Measurements from ENCODE around the gene STX1A. TPM values are rescaled to one million over a fixed set of nuclear protein-coding genes. Genes with fewer than 3 reads are reported as not detected.

The STX1A gene
- 17.4 and 32.3 TPM in 2 replicates for total RNA-seq

GRCh38 chr7:73718905-73719805, at the start of gene STX1A:
Gene STX1A (minus strand): TSS chr7:73719669. CDS start chr7:73719631, 38 bp downstream.

GRCh38 chr7:73738612-73739386, 19.3 kb upstream of the STX1A start, which contains the start of gene ABHD11:
Gene ABHD11 (minus strand): TSS chr7:73738802. CDS start chr7:73738770, 32 bp downstream.

GRCh38 chr7:73683056-73683787, 36.2 kb downstream of the STX1A start, which contains the start of the genes BUD23 and DNAJC30:
Gene BUD23 (plus strand): TSS chr7:73683597. CDS start chr7:73683626, 29 bp downstream.
Gene DNAJC30 (minus strand): TSS chr7:73683453. CDS start chr7:73683423, 30 bp downstream.

GRCh38 chr7:73667344-73668102, 51.9 kb downstream of the STX1A start, which contains the start of gene VPS37D:
Gene VPS37D (plus strand): TSS chr7:73667831. CDS start chr7:73667959, 128 bp downstream.

Other genes with a start within 250 kb of the STX1A start
- gene BAZ1B, start 197.4 kb downstream of the STX1A start, total RNA-seq, result 66.6 and 80.3 TPM in 2 replicates
- 22.7 and 26.1 TPM in 2 replicates for gene BCL7B, start 162.0 kb downstream of the STX1A start, total RNA-seq
- 110 and 120 TPM in 2 replicates for gene TBL2, start 141.1 kb downstream of the STX1A start, total RNA-seq
- gene MLXIPL, start 95.1 kb downstream of the STX1A start, total RNA-seq, result not detected in 2 replicates
- gene VPS37D, start 51.8 kb downstream of the STX1A start, total RNA-seq, result 3.3 and 9.2 TPM in 2 replicates
- gene DNAJC30, start 36.2 kb downstream of the STX1A start, total RNA-seq, result 1.8 and 2.2 TPM in 2 replicates
- 47.5 and 66.5 TPM in 2 replicates for gene BUD23, start 36.1 kb downstream of the STX1A start, total RNA-seq
- 17.0 and 37.1 TPM in 2 replicates for gene ABHD11, start 19.1 kb upstream of the STX1A start, total RNA-seq
- gene CLDN3, start 50.6 kb upstream of the STX1A start, total RNA-seq, result 0.12 and 0.44 TPM in 2 replicates
- 58.2 and 84.7 TPM in 2 replicates for gene CLDN4, start 111.3 kb upstream of the STX1A start, total RNA-seq
- gene METTL27, start 122.8 kb upstream of the STX1A start, total RNA-seq, result 26.5 and 51.5 TPM in 2 replicates
- gene TMEM270, start 141.5 kb upstream of the STX1A start, total RNA-seq, result not detected in 2 replicates